WTC11 (cell line): ENCODE measurements around the gene DIDO1. TPM values are rescaled to one million over a fixed set of nuclear protein-coding genes. Genes with fewer than 3 reads are reported as not detected.

Experiments
- ATAC-seq: fragments of 200-7000 bp; cut with Tn5 transposase; 2 replicates; pipeline ENCODE4 v1.10.0; 2021; ENCODE audit warnings: mild to moderate bottlenecking, moderate library complexity
- CTCF ChIA-PET: fragments of 300-600 bp; sonication (Branson Sonifier 250); formaldehyde crosslinking; loops from one replicate; lab custom pipeline; 2021; ENCODE audit warnings: antibody characterized with exemption; lab: Charles Lee
- POLR2A ChIA-PET: fragments of 350-600 bp; sonication (Branson Sonifier 250); formaldehyde crosslinking; loops from one replicate; lab custom pipeline; 2021; ENCODE audit warnings: antibody characterized with exemption; lab: Charles Lee
- DNase-seq: peaks from one replicate; pipeline ENCODE4 v3.0.0; 2021; ENCODE audit warnings: low spot score
- H3K27ac Mint-ChIP-seq: 2 replicates; pipeline ENCODE4 v1.8.0; 2021; ENCODE audit warnings: mixed read lengths
- H3K27me3 Mint-ChIP-seq: 2 replicates; pipeline ENCODE4 v1.8.0; 2021; ENCODE audit warnings: low read depth, mild to moderate bottlenecking, moderate library complexity, mixed read lengths
- H3K36me3 Mint-ChIP-seq: 2 replicates; pipeline ENCODE4 v1.8.0; 2021; ENCODE audit warnings: mixed read lengths
- H3K4me1 Mint-ChIP-seq: 2 replicates; pipeline ENCODE4 v1.8.0; 2022; ENCODE audit warnings: mixed read lengths
- H3K4me3 Mint-ChIP-seq: 2 replicates; pipeline ENCODE4 v1.8.0; 2021; ENCODE audit warnings: mild to moderate bottlenecking, moderate library complexity, mixed read lengths
- H3K9me3 Mint-ChIP-seq: 2 replicates; pipeline ENCODE4 v1.8.0; 2021; ENCODE audit warnings: mixed read lengths
- CBFB ChIP-seq: sonication (generic); formaldehyde crosslinking; IDR thresholded peaks from 2 replicates; pipeline ENCODE4 v1.8.1; 2022; ENCODE audit warnings: mild to moderate bottlenecking, low read depth, missing genetic modification reagents
- GABPB1 ChIP-seq: sonication (generic); formaldehyde crosslinking; IDR thresholded peaks from 2 replicates; pipeline ENCODE4 v1.8.1; 2023; ENCODE audit warnings: mild to moderate bottlenecking, missing genetic modification reagents
- HMGA2 ChIP-seq: fragments of 250-450 bp; sonication (Bioruptor Pico); IDR thresholded peaks from 2 replicates; pipeline ENCODE4 v1.4.0; 2021; ENCODE audit warnings: mild to moderate bottlenecking, moderate library complexity
- JAZF1 ChIP-seq: fragments of 250-450 bp; sonication (Bioruptor Pico); IDR thresholded peaks from 2 replicates; pipeline ENCODE4 v1.9.0; 2021; ENCODE audit warnings: moderate library complexity, mild to moderate bottlenecking, inconsistent platforms
- JUN ChIP-seq: sonication (generic); formaldehyde crosslinking; IDR thresholded peaks from 2 replicates; pipeline ENCODE4 v1.8.0; 2023; ENCODE audit warnings: mild to moderate bottlenecking, missing genetic modification reagents
- NFATC4 ChIP-seq: fragments of 250-450 bp; sonication (Bioruptor Pico); IDR thresholded peaks from 2 replicates; pipeline ENCODE4 v1.9.0; 2021; ENCODE audit warnings: mild to moderate bottlenecking
- SP1 ChIP-seq: sonication (generic); formaldehyde crosslinking; conservative IDR thresholded peaks from 2 replicates; pipeline ENCODE4 v1.8.1; 2022; ENCODE audit warnings: missing genetic modification reagents
- ZBTB21 ChIP-seq: sonication (generic); formaldehyde crosslinking; IDR thresholded peaks from 2 replicates; pipeline ENCODE4 v1.8.1; 2023; ENCODE audit warnings: mild to moderate bottlenecking, missing genetic modification reagents, borderline replicate concordance
- ZNF121 ChIP-seq: sonication (generic); formaldehyde crosslinking; IDR thresholded peaks from 2 replicates; pipeline ENCODE4 v1.8.0; 2023; ENCODE audit warnings: missing genetic modification reagents
- ZNF423 ChIP-seq: fragments of 250-450 bp; sonication (Bioruptor Pico); IDR thresholded peaks from 2 replicates; pipeline ENCODE4 v2.1.2; 2022; ENCODE audit warnings: mild to moderate bottlenecking, moderate library complexity
- total RNA-seq: library from RNA; stranded (reverse); gene quantifications from 3 replicates; pipeline ENCODE4 v1.2.3, GENCODE V29; 2021
- TF ChIP-seq, protein P1 (sequence below): sonication (generic); formaldehyde crosslinking; IDR thresholded peaks from 2 replicates; pipeline ENCODE4 v1.8.1; 2023; ENCODE audit warnings: mild to moderate bottlenecking, missing genetic modification reagents, borderline replicate concordance
- TF ChIP-seq, protein P2 (sequence below): sonication (generic); formaldehyde crosslinking; IDR thresholded peaks from 2 replicates; pipeline ENCODE4 v1.8.0; 2023; ENCODE audit warnings: missing genetic modification reagents, mild to moderate bottlenecking, borderline replicate concordance
- TF ChIP-seq, protein P3 (sequence below): sonication (generic); formaldehyde crosslinking; IDR thresholded peaks from 2 replicates; pipeline ENCODE4 v1.8.1; 2022; ENCODE audit warnings: missing genetic modification reagents, borderline replicate concordance
- TF ChIP-seq, protein P4 (sequence below): sonication (generic); formaldehyde crosslinking; IDR thresholded peaks from 2 replicates; pipeline ENCODE4 v1.8.1; 2022; ENCODE audit warnings: low read depth, missing genetic modification reagents, borderline replicate concordance
- TF ChIP-seq, protein P5 (sequence below): sonication (generic); formaldehyde crosslinking; IDR thresholded peaks from 2 replicates; pipeline ENCODE4 v1.8.1; 2022; ENCODE audit warnings: low read depth, mild to moderate bottlenecking, moderate library complexity, missing genetic modification reagents, borderline replicate concordance

The DIDO1 gene
- total RNA-seq, 1 experiment from 2014 or later, result 87.3 TPM

DNA sequence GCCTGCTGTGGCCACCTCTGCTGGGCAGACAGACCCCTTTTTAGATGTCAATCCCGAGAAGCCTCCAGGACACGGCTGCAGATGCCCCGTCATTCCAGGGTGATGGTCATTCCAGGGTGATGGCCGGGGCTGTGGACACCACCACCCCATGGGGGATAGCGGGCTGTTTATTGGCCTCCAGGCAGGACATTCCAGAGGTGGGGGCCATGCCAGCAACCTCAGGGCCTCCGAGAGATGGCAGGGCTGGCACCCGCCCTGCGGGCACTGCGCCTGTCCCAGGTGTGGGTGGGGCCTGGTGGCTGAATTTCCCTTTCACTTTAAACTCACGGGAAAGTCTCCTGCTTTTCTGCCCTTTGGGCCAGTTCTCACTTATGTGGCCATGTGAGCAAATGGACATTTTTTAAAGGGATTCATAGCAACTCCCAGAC is 94.9 kb downstream of the DIDO1 start (continued):
- TF ChIP-seq, protein P1, sequence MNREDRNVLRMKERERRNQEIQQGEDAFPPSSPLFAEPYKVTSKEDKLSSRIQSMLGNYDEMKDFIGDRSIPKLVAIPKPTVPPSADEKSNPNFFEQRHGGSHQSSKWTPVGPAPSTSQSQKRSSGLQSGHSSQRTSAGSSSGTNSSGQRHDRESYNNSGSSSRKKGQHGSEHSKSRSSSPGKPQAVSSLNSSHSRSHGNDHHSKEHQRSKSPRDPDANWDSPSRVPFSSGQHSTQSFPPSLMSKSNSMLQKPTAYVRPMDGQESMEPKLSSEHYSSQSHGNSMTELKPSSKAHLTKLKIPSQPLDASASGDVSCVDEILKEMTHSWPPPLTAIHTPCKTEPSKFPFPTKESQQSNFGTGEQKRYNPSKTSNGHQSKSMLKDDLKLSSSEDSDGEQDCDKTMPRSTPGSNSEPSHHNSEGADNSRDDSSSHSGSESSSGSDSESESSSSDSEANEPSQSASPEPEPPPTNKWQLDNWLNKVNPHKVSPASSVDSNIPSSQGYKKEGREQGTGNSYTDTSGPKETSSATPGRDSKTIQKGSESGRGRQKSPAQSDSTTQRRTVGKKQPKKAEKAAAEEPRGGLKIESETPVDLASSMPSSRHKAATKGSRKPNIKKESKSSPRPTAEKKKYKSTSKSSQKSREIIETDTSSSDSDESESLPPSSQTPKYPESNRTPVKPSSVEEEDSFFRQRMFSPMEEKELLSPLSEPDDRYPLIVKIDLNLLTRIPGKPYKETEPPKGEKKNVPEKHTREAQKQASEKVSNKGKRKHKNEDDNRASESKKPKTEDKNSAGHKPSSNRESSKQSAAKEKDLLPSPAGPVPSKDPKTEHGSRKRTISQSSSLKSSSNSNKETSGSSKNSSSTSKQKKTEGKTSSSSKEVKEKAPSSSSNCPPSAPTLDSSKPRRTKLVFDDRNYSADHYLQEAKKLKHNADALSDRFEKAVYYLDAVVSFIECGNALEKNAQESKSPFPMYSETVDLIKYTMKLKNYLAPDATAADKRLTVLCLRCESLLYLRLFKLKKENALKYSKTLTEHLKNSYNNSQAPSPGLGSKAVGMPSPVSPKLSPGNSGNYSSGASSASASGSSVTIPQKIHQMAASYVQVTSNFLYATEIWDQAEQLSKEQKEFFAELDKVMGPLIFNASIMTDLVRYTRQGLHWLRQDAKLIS (CRISPR knock-in tag), result no peak

DNA sequence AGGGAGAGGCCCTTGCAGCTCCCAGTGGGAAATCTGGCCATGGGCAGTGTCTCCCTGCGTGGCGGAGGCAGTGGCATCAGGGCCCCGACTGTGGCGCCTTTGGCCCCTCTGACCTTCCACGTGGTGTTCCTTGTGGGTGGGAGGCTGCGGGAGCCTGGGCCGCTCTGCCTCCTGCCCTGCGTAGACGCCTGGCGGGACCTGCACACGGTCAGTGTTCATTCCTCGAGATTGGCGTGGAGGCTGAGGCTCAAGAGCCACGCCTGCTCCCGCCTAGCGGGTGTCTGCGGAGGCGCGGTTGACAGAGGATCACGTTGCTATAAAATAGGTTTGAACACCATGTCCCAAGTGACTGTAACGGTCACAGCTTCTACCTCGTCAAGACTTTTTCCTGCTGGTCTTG is 95.5 kb downstream of the DIDO1 start:
- ChIA-PET CTCF (interaction anchor here (1.5 kb wide), 1 partner anchor 15 kb away, joined by 3 read pairs; no protein-coding TSS in a partner anchor), POLR2A (interaction anchor here (1.1 kb wide), 1 partner anchor 15 kb away, joined by 4 read pairs; no protein-coding TSS in a partner anchor)
- H3K4me3 Mint-ChIP-seq, result no peak overlapping the region
- H3K36me3 Mint-ChIP-seq, result peaks cover 6% of the 10 kb centered on the region; the same call in 1 of the 2 replicates
- H3K4me1 Mint-ChIP-seq, result peaks cover 19% of the 10 kb centered on the region
- ATAC-seq (no peak), DNase-seq (no peak)
- no peaks in the 10 kb centered on the region for H3K27me3 Mint-ChIP-seq
- no peaks in the 10 kb centered on the region for H3K9me3 Mint-ChIP-seq
- TF ChIP-seq HMGA2 (CRISPR knock-in tag), result no peak
- no peak for TF ChIP-seq SP1 (CRISPR knock-in tag)
- TF ChIP-seq, protein P2, sequence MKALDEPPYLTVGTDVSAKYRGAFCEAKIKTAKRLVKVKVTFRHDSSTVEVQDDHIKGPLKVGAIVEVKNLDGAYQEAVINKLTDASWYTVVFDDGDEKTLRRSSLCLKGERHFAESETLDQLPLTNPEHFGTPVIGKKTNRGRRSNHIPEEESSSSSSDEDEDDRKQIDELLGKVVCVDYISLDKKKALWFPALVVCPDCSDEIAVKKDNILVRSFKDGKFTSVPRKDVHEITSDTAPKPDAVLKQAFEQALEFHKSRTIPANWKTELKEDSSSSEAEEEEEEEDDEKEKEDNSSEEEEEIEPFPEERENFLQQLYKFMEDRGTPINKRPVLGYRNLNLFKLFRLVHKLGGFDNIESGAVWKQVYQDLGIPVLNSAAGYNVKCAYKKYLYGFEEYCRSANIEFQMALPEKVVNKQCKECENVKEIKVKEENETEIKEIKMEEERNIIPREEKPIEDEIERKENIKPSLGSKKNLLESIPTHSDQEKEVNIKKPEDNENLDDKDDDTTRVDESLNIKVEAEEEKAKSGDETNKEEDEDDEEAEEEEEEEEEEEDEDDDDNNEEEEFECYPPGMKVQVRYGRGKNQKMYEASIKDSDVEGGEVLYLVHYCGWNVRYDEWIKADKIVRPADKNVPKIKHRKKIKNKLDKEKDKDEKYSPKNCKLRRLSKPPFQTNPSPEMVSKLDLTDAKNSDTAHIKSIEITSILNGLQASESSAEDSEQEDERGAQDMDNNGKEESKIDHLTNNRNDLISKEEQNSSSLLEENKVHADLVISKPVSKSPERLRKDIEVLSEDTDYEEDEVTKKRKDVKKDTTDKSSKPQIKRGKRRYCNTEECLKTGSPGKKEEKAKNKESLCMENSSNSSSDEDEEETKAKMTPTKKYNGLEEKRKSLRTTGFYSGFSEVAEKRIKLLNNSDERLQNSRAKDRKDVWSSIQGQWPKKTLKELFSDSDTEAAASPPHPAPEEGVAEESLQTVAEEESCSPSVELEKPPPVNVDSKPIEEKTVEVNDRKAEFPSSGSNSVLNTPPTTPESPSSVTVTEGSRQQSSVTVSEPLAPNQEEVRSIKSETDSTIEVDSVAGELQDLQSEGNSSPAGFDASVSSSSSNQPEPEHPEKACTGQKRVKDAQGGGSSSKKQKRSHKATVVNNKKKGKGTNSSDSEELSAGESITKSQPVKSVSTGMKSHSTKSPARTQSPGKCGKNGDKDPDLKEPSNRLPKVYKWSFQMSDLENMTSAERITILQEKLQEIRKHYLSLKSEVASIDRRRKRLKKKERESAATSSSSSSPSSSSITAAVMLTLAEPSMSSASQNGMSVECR (CRISPR knock-in tag), result no peak
- no peak for TF ChIP-seq JUN (CRISPR knock-in tag)
- no peak for TF ChIP-seq CBFB
- no peak for TF ChIP-seq ZNF121
- no peak overlapping the region for H3K27ac Mint-ChIP-seq

DNA sequence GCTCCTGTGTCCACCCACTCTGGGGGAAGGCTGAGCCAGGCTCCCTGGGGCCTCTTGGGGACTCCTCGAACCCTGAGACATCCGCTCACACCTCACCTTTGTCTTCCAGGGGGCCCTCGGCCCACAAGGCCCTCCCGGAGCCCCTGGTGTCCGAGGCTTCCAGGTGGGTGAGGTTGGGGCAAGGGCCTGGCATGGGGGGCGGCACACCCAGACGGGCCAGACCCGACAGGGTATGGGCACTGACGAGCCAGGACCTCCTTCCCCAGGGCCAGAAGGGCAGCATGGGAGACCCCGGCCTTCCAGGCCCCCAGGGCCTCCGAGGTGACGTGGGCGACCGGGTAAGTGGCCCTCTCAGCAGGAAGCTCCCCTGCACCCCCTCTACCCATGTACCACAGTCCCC is 96.1 kb downstream of the DIDO1 start:
- CTCF ChIA-PET, result no interaction called here
- DNase-seq (no peak), ATAC-seq (no peak)
- no peaks in the 10 kb centered on the region for H3K9me3 Mint-ChIP-seq
- TF ChIP-seq ZBTB21 (CRISPR knock-in tag) (no peak), JAZF1 (no peak), ZNF121 (no peak), HMGA2 (CRISPR knock-in tag) (no peak), ZNF423 (CRISPR knock-in tag) (no peak), GABPB1 (CRISPR knock-in tag) (no peak), NFATC4 (no peak)
- TF ChIP-seq, protein P3, sequence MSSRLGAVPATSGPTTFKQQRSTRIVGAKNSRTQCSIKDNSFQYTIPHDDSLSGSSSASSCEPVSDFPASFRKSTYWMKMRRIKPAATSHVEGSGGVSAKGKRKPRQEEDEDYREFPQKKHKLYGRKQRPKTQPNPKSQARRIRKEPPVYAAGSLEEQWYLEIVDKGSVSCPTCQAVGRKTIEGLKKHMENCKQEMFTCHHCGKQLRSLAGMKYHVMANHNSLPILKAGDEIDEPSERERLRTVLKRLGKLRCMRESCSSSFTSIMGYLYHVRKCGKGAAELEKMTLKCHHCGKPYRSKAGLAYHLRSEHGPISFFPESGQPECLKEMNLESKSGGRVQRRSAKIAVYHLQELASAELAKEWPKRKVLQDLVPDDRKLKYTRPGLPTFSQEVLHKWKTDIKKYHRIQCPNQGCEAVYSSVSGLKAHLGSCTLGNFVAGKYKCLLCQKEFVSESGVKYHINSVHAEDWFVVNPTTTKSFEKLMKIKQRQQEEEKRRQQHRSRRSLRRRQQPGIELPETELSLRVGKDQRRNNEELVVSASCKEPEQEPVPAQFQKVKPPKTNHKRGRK (CRISPR knock-in tag), result no peak
- TF ChIP-seq, protein P4, sequence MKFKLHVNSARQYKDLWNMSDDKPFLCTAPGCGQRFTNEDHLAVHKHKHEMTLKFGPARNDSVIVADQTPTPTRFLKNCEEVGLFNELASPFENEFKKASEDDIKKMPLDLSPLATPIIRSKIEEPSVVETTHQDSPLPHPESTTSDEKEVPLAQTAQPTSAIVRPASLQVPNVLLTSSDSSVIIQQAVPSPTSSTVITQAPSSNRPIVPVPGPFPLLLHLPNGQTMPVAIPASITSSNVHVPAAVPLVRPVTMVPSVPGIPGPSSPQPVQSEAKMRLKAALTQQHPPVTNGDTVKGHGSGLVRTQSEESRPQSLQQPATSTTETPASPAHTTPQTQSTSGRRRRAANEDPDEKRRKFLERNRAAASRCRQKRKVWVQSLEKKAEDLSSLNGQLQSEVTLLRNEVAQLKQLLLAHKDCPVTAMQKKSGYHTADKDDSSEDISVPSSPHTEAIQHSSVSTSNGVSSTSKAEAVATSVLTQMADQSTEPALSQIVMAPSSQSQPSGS (CRISPR knock-in tag), result no peak
- TF ChIP-seq, protein P5, sequence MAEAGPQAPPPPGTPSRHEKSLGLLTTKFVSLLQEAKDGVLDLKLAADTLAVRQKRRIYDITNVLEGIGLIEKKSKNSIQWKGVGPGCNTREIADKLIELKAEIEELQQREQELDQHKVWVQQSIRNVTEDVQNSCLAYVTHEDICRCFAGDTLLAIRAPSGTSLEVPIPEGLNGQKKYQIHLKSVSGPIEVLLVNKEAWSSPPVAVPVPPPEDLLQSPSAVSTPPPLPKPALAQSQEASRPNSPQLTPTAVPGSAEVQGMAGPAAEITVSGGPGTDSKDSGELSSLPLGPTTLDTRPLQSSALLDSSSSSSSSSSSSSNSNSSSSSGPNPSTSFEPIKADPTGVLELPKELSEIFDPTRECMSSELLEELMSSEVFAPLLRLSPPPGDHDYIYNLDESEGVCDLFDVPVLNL (CRISPR knock-in tag), result no peak
- no peak overlapping the region for H3K4me3 Mint-ChIP-seq
- no peaks in the 10 kb centered on the region for H3K27me3 Mint-ChIP-seq
- H3K4me1 Mint-ChIP-seq, result peaks cover 19% of the 10 kb centered on the region
- no peak overlapping the region for H3K27ac Mint-ChIP-seq
- POLR2A ChIA-PET, result no interaction called here
- H3K36me3 Mint-ChIP-seq, result peaks cover 6% of the 10 kb centered on the region; the same call in 1 of the 2 replicates
